Adrenal gland (tissue), 12 donors: ENCODE data around the gene TCEAL2. TPM values are rescaled to one million over a fixed set of nuclear protein-coding genes. Genes with fewer than 3 reads are reported as not detected.
"Not testable (repeated sequence)": the region's sequence is repeated elsewhere in the genome, so short reads cannot be mapped to it uniquely, and the experiment has no call there.

Source experiments
- DNase-seq, 7 donors: peaks; one replicate each; pipeline ENCODE4 v3.0.0-alpha.2; 2019 to 2020
- H3K27ac ChIP-seq, 5 donors: fragments of 200-600 bp; sonication (generic) in 4 of 5; 1 replicate in 3 of 5; 2 replicates in 2 of 5; pipeline versions ENCODE4 v1.5.1 to v1.8.0; 2016 to 2020; ENCODE audit warnings: mild to moderate bottlenecking in 1 of 5
- H3K27me3 ChIP-seq: fragments of 200-600 bp; 2 replicates; pipeline ENCODE4 v1.8.0; 2021
- H3K36me3 ChIP-seq, 2 donors: fragments of 200-600 bp; replicated peaks in 1 of 2; 1 replicate in 1 of 2; 2 replicates in 1 of 2; pipeline versions ENCODE4 v1.5.1 to v1.8.0; 2018 to 2022
- H3K4me1 ChIP-seq, 2 donors: fragments of 200-600 bp; replicated peaks in 1 of 2; 1 replicate in 1 of 2; 2 replicates in 1 of 2; pipeline versions ENCODE4 v1.5.1 to v1.8.0; 2018 to 2021
- H3K4me3 ChIP-seq, 4 donors: fragments of 200-600 bp; sonication (generic) in 3 of 4; one replicate each; pipeline ENCODE4 v1.5.1; 2016 to 2018
- H3K9me3 ChIP-seq, 3 donors: fragments of 200-600 bp; sonication (generic) in 1 of 3; replicated peaks in 1 of 3; 1 replicate in 2 of 3; 2 replicates in 1 of 3; pipeline versions ENCODE4 v1.5.1 to v1.8.0; 2016 to 2021
- POLR2A ChIP-seq, 2 donors: fragments of 450-650 bp; IDR thresholded peaks; one replicate each; pipeline ENCODE4 v1.6.1; 2017; ENCODE audit warnings: antibody characterized with exemption in 2 of 2, mild to moderate bottlenecking in 2 of 2, moderate library complexity in 1 of 2
- WGBS, 4 donors: extraction: QIAGEN DNeasy Blood & Tissue Kit in 2 of 4; methylation state at CpG; one replicate each; pipeline versions ENCODE4 v1.1.5 to v1.1.7; 2013 to 2017; 5-methylcytosine and 5-hydroxymethylcytosine counted together
- intact Hi-C, 2 donors: fragments of 100-400 bp; cut with DNase I; formaldehyde crosslinking; loops; one replicate each; pipeline versions ENCODE4 v1.14.1 to v1.15.0; 2022 to 2023
- polyA plus RNA-seq, 3 donors: library from polyadenylated mRNA; stranded (reverse); fragments of 200-250 nt in 2 of 3; fragments of 350-450 nt in 1 of 3; fragmentation: Illumina TruSeq in 1 of 3; extraction: RNeasy Lipid Tissue Mini Kit (QIAGEN cat#74804) in 1 of 3; gene quantifications; one replicate each; pipeline ENCODE4 v1.2.3, GENCODE V29; 2013 to 2014
- total RNA-seq, 9 donors: library from RNA; depleted of rRNA in 4 of 9; stranded (reverse); fragments of >200 nt in 4 of 9; fragments of 120-200 nt in 1 of 9; fragmentation: NEBNext Ultra II Directional in 1 of 9; extraction: Animal tissue kit (Norgen Biotek cat#: 25700) in 1 of 9; gene quantifications; one replicate each; pipeline versions ENCODE4 v1.1.0 to v1.2.4, GENCODE V29; 2013 to 2023
- TF ChIP-seq, protein P1 (sequence below), 6 experiments: fragments of 450-650 bp in 4 of 6; fragments of 200-600 bp in 2 of 6; sonication (generic) in 1 of 6; IDR thresholded peaks; 1 replicate in 5 of 6; 2 replicates in 1 of 6; pipeline versions ENCODE4 v1.5.1 to v1.8.0; 2016 to 2021; ENCODE audit warnings: antibody characterized with exemption in 6 of 6, mild to moderate bottlenecking in 2 of 6, moderate library complexity in 1 of 6
- donor health status: healthy with polysubstance abuse.
- donor health status: Bipolar disorder and iron deficiency.
- donor health status: DM: yes; HTN: yes; CAD: no.
- donor health status: DM: no; HTN: no; CAD: no.
- donor health status: DM: no; HTN: no; CAD: no.
- donor health status: DM: yes; HTN: yes; CAD: no.

TCEAL2 gene
- total and polyA plus RNA-seq, 12 donors = 0.68 to 43.5 (median 5.4) TPM; not detected in 1

DNA sequence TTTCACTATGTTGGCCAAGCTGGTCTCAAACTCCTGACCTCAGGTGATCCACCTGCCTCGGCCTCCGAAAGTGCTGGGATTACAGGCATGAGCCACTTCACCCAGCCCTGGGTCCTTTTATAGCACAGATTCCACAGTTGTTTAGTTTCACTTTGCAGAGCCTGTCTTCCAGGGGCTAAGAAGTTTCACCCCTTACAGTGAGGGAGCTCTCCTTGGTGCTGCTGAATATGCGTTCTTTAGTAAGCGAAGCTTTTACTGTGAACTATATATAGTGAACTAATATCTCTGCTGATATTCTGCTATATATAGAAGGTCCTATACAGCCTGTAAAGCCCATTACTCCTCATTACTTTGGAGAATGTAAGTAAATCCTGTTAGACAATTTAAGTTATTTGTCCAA is 12.6 kb downstream of the TCEAL2 start:
- WGBS, 4 donors = 45 to 65% (median 54%) methylated on average over 4 of the region's 4 CpGs

DNA sequence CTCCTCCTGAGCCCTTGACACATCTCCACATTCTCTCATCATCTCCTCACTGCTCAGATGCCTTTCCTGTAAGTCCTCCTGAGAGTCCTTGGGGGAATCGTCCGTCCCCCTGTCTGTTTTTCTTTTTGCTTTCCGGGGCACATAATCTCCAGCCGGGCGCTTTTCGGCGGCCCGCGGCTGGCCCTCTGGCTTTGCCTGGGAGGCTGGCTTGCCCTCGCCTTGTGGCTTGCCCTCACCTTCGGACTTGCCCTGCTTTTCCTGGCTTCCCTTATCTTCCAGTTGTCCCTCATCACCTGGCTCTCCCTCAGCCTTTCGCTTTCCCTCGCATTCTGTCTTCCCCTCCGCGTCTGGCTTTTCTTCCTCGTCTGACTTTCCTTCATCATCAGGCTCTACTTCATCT is 15.4 kb downstream of the TCEAL2 start:
- 46 to 57% (median 53%) methylated on average over 12 to 16 of the region's 16 CpGs for WGBS, 4 donors
- H3K36me3 ChIP-seq, intact Hi-C loops, H3K9me3 ChIP-seq, DNase-seq, H3K27ac ChIP-seq, H3K4me3 ChIP-seq, H3K4me1 ChIP-seq: not testable (repeated sequence)
- peaks cover 35% of the 10 kb centered on the region for H3K27me3 ChIP-seq

More for the DNA sequence above, 12.6 kb downstream of the TCEAL2 start:
- Histone ChIP-seq H3K4me3 (no peak overlapping the region), H3K4me1 (no peaks in the 10 kb centered on the region), H3K9me3 (no peaks in the 10 kb centered on the region), H3K36me3 (no peaks in the 10 kb centered on the region), H3K27me3 (peaks cover 20% of the 10 kb centered on the region), H3K27ac (no peak overlapping the region)
- TF ChIP-seq, protein P1, sequence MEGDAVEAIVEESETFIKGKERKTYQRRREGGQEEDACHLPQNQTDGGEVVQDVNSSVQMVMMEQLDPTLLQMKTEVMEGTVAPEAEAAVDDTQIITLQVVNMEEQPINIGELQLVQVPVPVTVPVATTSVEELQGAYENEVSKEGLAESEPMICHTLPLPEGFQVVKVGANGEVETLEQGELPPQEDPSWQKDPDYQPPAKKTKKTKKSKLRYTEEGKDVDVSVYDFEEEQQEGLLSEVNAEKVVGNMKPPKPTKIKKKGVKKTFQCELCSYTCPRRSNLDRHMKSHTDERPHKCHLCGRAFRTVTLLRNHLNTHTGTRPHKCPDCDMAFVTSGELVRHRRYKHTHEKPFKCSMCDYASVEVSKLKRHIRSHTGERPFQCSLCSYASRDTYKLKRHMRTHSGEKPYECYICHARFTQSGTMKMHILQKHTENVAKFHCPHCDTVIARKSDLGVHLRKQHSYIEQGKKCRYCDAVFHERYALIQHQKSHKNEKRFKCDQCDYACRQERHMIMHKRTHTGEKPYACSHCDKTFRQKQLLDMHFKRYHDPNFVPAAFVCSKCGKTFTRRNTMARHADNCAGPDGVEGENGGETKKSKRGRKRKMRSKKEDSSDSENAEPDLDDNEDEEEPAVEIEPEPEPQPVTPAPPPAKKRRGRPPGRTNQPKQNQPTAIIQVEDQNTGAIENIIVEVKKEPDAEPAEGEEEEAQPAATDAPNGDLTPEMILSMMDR (IDR thresholded peaks at IDR 0.05) = no peak
- no peak for TF ChIP-seq POLR2A (IDR thresholded peaks at IDR 0.05)
- intact Hi-C loops = no loop called here
- DNase-seq = no peak

DNA sequence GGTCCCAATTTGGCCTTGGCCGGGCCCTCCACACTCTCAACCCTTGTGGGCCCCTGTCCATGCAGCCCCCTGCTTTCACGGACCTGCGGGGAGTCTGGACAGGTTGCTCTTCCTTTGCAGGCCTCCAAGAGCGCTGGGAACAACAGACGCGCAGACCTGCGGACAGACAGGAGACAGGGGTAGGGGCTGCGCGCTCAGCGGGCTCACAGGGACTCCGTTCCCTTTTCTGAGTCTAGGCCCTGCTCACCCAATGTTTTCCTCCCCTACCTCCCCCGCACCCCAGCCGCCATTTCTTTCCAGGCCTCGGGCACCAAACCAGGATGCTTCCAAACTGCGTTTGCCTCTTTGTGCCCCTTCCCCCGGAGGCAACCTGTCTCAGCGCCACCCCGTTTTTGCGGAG is 16.2 kb downstream of the TCEAL2 start:
- H3K36me3 ChIP-seq, H3K4me3 ChIP-seq, H3K27ac ChIP-seq, H3K9me3 ChIP-seq, DNase-seq, intact Hi-C loops, H3K4me1 ChIP-seq: not testable (repeated sequence)
- 19 to 48% (median 39%) methylated on average over 14 to 19 of the region's 19 CpGs; no CpG with 5 or more reads in 1 of the 4 donors for WGBS, 4 donors
- peaks cover 35% of the 10 kb centered on the region for H3K27me3 ChIP-seq

DNA sequence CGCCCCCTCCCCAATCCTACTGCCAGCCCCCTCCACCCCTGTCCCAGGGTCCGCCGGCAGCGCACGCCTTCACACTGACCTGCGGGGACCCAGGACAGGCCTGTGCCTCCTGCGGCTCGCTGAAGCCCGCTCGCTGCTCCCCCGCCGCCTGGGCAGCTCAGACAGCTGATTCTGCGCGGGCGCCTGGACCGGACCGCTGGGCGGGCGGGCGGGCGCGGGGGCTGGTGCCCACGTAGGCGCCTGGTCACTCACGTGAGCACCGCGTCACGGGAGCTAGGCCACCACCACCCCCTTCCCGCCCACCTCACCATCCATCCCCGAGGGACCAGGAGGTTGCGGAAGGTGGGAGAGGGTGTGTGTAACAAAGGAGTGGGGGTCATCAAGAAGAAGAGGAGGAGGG is 16.8 kb downstream of the TCEAL2 start, which contains the start of gene TCEAL6:
TSS of gene TCEAL6 (minus strand) at position 208 of the 400 bp plus-strand sequence.
- H3K4me1 ChIP-seq, H3K36me3 ChIP-seq, H3K9me3 ChIP-seq, H3K4me3 ChIP-seq, H3K27ac ChIP-seq, intact Hi-C loops: not testable (repeated sequence)
- peaks cover 35% of the 10 kb centered on the region for H3K27me3 ChIP-seq
- WGBS, 4 donors = 2 to 44% (median 35%) methylated on average over 3 to 25 of the region's 31 CpGs; no CpG with 5 or more reads in 1 of the 4 donors
- peak in 1 of 7 donors; percentile 69 for DNase-seq

DNA sequence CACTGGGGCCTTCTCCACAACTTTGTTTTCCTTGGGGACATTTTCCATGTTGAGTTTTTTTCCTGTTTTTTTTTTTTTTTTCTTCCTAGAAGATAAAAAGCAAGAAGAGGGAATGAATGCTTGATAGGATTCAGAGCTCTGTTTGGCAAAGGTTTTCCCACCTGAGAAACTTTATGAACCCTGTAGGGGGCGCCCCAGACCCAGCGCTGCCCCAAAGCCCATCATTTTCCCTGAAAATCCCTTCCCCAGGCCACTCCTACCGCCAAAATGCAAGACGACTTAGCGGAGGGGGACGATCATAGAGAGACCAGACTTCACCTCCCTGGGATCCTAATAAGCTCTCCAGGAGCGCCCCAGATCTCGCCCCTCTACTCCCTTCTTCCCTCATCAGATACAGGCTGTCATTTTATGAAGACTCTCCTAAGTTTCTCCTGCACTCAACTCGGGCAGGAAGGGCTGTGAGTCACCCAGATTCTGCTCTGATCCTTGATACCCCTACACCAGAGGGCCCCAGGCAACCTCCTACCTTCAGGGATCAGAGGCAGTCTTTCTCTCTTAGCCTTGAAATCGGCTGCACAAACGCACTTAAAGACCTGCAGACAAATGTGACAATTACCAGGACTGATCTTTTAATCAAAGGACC is 28.9 kb downstream of the TCEAL2 start:
- WGBS, 4 donors = 13 to 15% (median 14%) methylated on average over 9 to 11 of the region's 11 CpGs
- no peaks in the 10 kb centered on the region for H3K4me1 ChIP-seq
- peaks cover 18% of the 10 kb centered on the region for H3K27me3 ChIP-seq
- H3K36me3 ChIP-seq = no peaks in the 10 kb centered on the region
- no peak overlapping the region for H3K4me3 ChIP-seq
- peak overlapping the region in 1 of 5 donors; percentile 54 for H3K27ac ChIP-seq
- DNase-seq = peak in 1 of 7 donors; percentile 50
- no peaks in the 10 kb centered on the region for H3K9me3 ChIP-seq
- TF ChIP-seq, protein P1 (IDR thresholded peaks at IDR 0.05) = peak in 1 of 6 experiments; percentile 26
- TF ChIP-seq POLR2A (IDR thresholded peaks at IDR 0.05) = no peak
- intact Hi-C loops = no loop called here
